Esophagus squamous epithelium (tissue), 4 donors: ENCODE measurements around the gene CDK10.

Source experiments
- CTCF ChIP-seq, 6 experiments: fragments of 450-650 bp in 4 of 6; fragments of 200-600 bp in 2 of 6; sonication (generic) in 2 of 6; IDR thresholded peaks; one replicate each; pipeline ENCODE4 v1.5.1; 2016 to 2019; ENCODE audit warnings: antibody characterized with exemption in 6 of 6, mild to moderate bottlenecking in 4 of 6, moderate library complexity in 4 of 6
- POLR2A ChIP-seq, 4 donors: fragments of 450-650 bp; IDR thresholded peaks; one replicate each; pipeline ENCODE4 v1.6.1; 2017; ENCODE audit warnings: antibody characterized with exemption in 4 of 4, mild to moderate bottlenecking in 4 of 4, moderate library complexity in 3 of 4

- TF ChIP-seq POLR2A (IDR thresholded peaks at IDR 0.05) (no peak), CTCF (IDR thresholded peaks at IDR 0.05) (no peak)
These were observed 42.8 kb downstream of the CDK10 start for GRCh38 chr16:89729293-89729692.
